ENCODE data around the gene BECN2. TPM values are rescaled to one million over a fixed set of nuclear protein-coding genes. Genes with fewer than 3 reads are reported as not detected.

Gene BECN2
- total RNA-seq, 4 donors from 2014 or later: not detected

DNA sequence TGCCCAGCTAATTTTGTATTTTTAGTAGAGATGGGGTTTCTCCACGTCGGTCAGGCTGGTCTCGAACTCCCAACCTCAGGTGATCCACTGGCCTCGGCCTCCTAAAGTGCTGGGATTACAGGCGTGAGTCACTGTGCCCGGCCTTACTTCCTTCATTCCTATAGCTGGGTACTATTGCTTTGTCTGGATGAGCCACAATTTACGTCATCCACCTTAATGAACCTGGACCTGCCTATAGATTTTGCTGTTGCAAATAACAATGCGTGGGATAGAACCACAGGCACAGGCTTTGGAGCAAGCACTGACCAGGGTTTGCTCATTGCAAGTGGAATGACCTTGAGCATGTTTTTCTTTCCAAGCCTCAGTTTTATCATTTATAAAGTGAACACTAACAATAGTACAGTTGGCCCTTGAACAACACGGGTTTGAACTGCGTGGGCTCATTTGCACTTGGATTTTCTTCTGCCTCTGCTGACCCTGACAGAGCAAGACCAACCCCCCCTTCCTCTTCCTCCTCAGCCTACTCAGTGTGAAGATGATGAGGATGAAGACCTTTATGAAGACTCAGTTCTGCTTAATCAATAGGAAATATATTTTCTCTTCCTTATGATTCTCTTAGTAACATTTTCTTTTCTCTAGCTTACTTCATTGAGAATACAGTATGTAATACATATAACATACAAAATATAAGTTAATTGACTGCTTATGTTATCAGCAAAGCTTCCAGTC, 33.3 kb upstream of the BECN2 start:
- WGBS, 2 donors (ENCODE audit: low coverage in 1 of 2): 80 to 88% methylated on average over 2 to 10 of the region's 10 CpGs
- H3K9me3 ChIP-seq: no peaks in the 10 kb centered on the region
- no peak for DNase-seq
- in situ Hi-C loops (cut with MboI; ENCODE audit: low pct_ligation_motif_present in 1 of 4, low pct_unique_long_range_greater_than_20kb in 1 of 4, low sequenced_read_pairs in 3 of 4) (no loop called here), intact Hi-C loops (cut with DNase I; ENCODE audit: low total_unique reads) (no loop called here)
- H3K4me3 ChIP-seq: no peak overlapping the region
- TF ChIP-seq POLR2AphosphoS5 (IDR thresholded peaks at IDR 0.05) (no peak), POLR2A (IDR thresholded peaks at IDR 0.05) (no peak), EP300 (IDR thresholded peaks at IDR 0.05; ENCODE audit: low read depth) (no peak)
- TF ChIP-seq, protein P1, sequence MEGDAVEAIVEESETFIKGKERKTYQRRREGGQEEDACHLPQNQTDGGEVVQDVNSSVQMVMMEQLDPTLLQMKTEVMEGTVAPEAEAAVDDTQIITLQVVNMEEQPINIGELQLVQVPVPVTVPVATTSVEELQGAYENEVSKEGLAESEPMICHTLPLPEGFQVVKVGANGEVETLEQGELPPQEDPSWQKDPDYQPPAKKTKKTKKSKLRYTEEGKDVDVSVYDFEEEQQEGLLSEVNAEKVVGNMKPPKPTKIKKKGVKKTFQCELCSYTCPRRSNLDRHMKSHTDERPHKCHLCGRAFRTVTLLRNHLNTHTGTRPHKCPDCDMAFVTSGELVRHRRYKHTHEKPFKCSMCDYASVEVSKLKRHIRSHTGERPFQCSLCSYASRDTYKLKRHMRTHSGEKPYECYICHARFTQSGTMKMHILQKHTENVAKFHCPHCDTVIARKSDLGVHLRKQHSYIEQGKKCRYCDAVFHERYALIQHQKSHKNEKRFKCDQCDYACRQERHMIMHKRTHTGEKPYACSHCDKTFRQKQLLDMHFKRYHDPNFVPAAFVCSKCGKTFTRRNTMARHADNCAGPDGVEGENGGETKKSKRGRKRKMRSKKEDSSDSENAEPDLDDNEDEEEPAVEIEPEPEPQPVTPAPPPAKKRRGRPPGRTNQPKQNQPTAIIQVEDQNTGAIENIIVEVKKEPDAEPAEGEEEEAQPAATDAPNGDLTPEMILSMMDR (IDR thresholded peaks at IDR 0.05): no peak
- H3K27me3 ChIP-seq: no peaks in the 10 kb centered on the region
- H3K27ac ChIP-seq: no peak overlapping the region
- H3K4me1 ChIP-seq: no peaks in the 10 kb centered on the region
- no peaks in the 10 kb centered on the region for H3K36me3 ChIP-seq

DNA sequence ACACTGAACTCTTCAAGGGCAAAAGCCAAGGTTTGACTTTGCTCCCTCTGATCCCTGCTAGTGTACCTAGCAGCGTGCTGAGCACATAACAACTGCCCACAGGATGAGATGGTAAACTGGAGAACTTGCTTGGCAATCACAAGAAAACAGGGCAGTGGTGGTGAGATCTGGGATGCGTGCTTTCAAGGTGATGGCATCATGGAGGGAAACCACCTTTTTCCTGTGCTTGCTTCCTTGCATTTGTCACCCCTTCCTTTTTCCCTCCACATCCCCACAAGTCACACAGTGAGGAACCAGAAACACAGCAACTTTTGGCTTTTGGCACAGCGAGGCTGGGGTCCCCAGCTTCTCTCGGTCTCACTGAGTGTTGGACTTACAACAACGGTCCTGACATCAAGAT, 31.4 kb upstream of the BECN2 start:
- Histone ChIP-seq H3K4me1 (no peaks in the 10 kb centered on the region), H3K9me3 (no peaks in the 10 kb centered on the region), H3K27ac (no peak overlapping the region), H3K27me3 (no peaks in the 10 kb centered on the region), H3K36me3 (no peaks in the 10 kb centered on the region), H3K4me3 (no peak overlapping the region)
- no peak for DNase-seq
- in situ Hi-C loops (cut with MboI; ENCODE audit: low pct_ligation_motif_present in 1 of 4, low pct_unique_long_range_greater_than_20kb in 1 of 4, low sequenced_read_pairs in 3 of 4) (no loop called here), intact Hi-C loops (cut with DNase I; ENCODE audit: low total_unique reads) (no loop called here)
- WGBS, 2 donors (ENCODE audit: low coverage in 1 of 2): 70 to 92% methylated on average over 2 to 5 of the region's 5 CpGs
- TF ChIP-seq, protein P1 (IDR thresholded peaks at IDR 0.05): no peak
- TF ChIP-seq POLR2A (IDR thresholded peaks at IDR 0.05) (no peak), POLR2AphosphoS5 (IDR thresholded peaks at IDR 0.05) (no peak), EP300 (IDR thresholded peaks at IDR 0.05; ENCODE audit: low read depth) (no peak)

DNA sequence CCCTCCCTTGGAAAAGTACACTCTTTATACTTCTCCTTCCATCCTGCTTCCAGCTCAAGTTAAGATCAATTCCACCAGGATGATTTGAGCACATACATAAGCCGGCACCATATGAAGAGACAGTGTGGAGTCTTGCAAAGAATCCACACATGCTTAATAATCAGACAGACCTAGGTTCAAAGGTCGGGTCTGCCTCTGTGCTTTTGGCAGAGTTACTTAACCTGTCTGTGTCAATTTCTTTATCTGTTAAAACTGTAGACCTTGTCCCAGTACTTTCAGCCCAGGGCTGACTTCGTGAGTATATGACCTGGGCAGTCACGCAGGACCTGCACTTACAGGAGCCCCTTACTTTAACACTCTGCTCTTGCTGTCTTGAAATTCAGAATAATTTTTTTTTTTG, 30.2 kb upstream of the BECN2 start:
- WGBS, 2 donors (ENCODE audit: low coverage in 1 of 2): 62 to 71% methylated on average over 3 to 4 of the region's 4 CpGs
- Histone ChIP-seq H3K9me3 (no peaks in the 10 kb centered on the region), H3K4me1 (no peaks in the 10 kb centered on the region), H3K4me3 (no peak overlapping the region), H3K27me3 (no peaks in the 10 kb centered on the region), H3K36me3 (no peaks in the 10 kb centered on the region), H3K27ac (no peak overlapping the region)
- no peak for DNase-seq
- TF ChIP-seq POLR2AphosphoS5 (IDR thresholded peaks at IDR 0.05) (no peak), EP300 (IDR thresholded peaks at IDR 0.05; ENCODE audit: low read depth) (no peak), POLR2A (IDR thresholded peaks at IDR 0.05) (no peak)
- TF ChIP-seq, protein P1 (IDR thresholded peaks at IDR 0.05): no peak
- in situ Hi-C loops (cut with MboI; ENCODE audit: low pct_ligation_motif_present in 1 of 4, low pct_unique_long_range_greater_than_20kb in 1 of 4, low sequenced_read_pairs in 3 of 4) (no loop called here), intact Hi-C loops (cut with DNase I; ENCODE audit: low total_unique reads) (no loop called here)

DNA sequence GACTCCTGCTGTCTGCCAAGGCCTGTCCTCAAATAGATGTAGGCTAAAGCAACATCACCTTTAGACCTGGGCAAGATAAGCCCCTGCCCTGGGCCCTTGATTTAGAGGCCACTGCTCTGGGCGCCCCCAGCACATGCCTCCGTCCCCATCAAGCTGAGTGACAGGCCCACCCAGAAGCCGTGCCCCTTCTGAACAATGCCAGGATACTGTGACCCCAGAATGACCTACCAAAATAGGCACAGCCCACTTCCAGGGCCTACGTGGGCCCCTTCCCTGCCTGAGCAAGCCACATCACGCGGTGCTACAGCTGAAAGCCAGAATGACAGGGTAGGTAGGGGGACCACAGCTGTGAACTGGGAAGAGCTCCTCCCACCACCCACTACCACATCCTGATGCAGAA, 24.7 kb upstream of the BECN2 start:
- H3K27ac ChIP-seq: no peak overlapping the region
- no peaks in the 10 kb centered on the region for H3K36me3 ChIP-seq
- no peaks in the 10 kb centered on the region for H3K27me3 ChIP-seq
- intact Hi-C loops (cut with DNase I; ENCODE audit: low total_unique reads): no loop called here
- WGBS, 2 donors (ENCODE audit: low coverage in 1 of 2): 59% methylated on average over 6 of the region's 6 CpGs; no CpG with 5 or more reads in 1 of the 2 donors
- H3K4me3 ChIP-seq: no peak overlapping the region
- TF ChIP-seq, protein P1 (IDR thresholded peaks at IDR 0.05): no peak
- no peak for TF ChIP-seq EP300 (IDR thresholded peaks at IDR 0.05; ENCODE audit: low read depth)
- TF ChIP-seq POLR2A (IDR thresholded peaks at IDR 0.05): no peak
- no peak for TF ChIP-seq POLR2AphosphoS5 (IDR thresholded peaks at IDR 0.05)
- no peaks in the 10 kb centered on the region for H3K4me1 ChIP-seq
- H3K9me3 ChIP-seq: no peaks in the 10 kb centered on the region
- in situ Hi-C loops (cut with MboI; ENCODE audit: low pct_ligation_motif_present in 1 of 4, low pct_unique_long_range_greater_than_20kb in 1 of 4, low sequenced_read_pairs in 3 of 4): no loop called here
- no peak for DNase-seq

Measured in transverse colon (tissue), 4 donors.